GM18861 (cell line): Measurements from ENCODE around the gene C19orf33.
"Not testable (repeated sequence)": the region's sequence is repeated elsewhere in the genome, so short reads cannot be mapped to it uniquely, and the experiment has no call there.

ENCODE experiments used
- ATAC-seq: cut with Tn5 transposase; IDR thresholded peaks from one replicate; pipeline ENCODE4 v1.9.1; 2021; ENCODE audit not compliant: unreplicated experiment

The C19orf33 gene

DNA sequence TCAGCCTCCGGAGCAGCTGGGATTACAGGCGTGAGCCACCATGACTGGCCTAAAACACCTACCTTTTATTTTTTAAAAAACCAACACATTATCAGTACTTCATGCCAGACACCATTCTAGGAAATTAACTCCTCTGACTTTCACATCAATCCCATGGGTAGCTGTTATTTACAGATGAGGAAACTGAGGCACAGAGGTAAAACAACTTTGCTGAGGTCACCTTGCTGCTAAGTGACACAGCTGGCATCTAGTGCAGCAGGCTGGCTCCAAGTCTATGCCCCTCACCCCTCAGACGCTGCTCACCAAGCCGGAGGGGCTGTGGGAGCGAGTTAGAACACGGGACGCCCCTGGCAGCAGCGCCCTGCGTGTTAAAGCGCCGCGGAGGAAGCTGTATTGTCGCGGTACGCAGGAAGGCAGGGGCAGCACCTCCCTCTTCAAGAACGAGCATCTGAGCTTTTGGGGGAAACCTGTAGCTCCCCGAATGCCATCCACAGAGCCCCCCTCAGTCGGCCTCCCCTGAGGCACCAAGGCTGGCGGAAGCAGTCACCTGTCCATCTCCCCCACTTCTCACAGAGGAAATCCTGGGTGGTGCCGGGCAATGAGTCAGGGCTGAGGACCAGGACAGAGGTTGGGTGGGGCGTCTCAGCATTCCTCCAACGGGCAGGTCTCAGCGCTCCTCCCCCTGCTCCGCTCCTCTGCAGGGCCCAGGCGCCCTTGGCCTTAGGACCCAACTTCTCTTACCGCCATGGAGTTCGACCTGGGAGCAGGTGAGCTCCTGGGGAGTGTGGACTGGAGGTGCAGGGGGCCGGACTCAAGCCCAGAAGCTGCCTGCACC, at the start of gene C19orf33:
Gene C19orf33 (plus strand): TSS at position 735 of the 835 bp plus-strand sequence. CDS start 11 bp downstream, at position 746.
- ATAC-seq = no peak

DNA sequence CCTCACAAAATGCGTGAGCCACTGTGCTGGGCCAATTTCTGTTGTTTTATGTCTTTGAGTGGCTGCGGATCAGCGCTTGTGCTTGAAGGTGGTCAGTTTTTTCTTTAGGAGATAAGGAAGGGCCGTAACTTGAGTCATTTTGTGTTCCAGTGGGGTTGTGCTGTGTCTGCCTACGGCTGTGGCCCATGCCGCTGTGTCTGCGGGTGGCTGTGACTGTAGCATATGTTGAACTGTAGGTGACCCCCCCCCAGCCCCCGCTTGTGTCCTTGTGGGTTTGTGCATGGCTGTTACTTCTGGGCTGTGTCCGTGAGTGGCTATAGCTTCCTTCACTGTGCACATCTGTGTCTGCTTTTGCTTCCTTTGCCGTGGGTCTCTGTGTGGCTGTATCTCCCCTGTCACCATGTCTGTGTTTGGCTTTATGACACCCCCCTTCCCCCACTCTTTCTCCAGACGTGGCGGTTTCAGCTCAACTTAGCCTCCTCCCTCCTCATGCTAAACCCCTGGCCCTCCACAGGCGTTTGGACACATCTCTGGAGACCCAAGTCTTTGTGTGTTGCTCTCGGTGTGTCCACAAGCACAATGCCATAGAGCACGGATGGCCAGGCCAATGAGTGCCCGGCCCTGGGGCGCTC, 48.6 kb upstream of the C19orf33 start:
- ATAC-seq = no peak

DNA sequence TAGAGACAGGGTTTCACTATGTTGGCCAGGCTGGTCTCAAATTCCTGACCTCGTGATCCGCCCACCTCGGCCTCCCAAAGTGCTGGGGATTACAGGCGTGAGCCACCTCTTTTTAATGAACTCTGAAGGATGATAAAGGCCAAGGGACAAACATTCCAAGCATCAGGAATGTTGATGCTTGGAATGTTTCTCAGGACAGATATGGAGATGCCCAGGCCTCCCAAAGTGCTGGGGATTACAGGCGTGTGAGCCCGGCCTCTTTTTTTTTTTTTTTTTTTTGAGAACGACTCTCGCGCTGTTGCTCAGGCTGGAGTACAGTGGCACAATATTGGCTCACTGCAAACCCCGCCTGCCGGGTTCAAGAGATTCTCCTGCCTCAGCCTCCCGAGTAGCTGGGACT, 42.1 kb upstream of the C19orf33 start:
- ATAC-seq = not testable (repeated sequence)

DNA sequence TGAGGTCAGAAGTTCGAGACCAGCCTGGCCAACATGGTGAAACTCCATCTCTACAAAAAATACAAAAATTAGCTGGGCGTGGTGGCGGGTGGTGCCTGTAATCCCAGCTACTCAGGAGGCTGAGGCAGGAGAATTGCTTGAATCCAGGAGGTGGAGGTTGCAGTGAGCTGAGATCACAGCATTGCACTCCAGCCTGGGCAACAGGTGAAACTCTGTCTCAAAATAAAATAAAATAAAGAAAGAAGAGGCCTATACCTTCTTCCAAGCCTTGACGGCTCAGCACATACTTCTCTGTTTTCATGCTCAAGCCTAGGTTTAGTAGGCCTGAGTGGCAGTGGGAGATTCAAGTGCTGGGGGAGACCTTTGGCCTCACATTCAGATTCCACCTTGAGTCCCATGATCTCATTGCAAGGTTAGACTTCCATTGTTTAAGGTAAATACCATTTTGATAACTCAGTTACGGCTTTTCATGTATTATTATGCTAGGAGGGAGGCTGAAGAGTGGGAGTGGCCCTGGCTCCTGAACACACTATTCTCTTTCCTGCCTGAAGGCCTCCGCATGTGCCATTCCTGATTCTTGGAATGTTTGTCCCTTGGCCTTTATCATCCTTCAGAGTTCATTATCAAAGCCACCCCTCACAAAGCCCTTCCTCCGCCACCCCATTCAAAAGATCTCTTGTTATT, 41.3 kb upstream of the C19orf33 start:
- no peak for ATAC-seq

DNA sequence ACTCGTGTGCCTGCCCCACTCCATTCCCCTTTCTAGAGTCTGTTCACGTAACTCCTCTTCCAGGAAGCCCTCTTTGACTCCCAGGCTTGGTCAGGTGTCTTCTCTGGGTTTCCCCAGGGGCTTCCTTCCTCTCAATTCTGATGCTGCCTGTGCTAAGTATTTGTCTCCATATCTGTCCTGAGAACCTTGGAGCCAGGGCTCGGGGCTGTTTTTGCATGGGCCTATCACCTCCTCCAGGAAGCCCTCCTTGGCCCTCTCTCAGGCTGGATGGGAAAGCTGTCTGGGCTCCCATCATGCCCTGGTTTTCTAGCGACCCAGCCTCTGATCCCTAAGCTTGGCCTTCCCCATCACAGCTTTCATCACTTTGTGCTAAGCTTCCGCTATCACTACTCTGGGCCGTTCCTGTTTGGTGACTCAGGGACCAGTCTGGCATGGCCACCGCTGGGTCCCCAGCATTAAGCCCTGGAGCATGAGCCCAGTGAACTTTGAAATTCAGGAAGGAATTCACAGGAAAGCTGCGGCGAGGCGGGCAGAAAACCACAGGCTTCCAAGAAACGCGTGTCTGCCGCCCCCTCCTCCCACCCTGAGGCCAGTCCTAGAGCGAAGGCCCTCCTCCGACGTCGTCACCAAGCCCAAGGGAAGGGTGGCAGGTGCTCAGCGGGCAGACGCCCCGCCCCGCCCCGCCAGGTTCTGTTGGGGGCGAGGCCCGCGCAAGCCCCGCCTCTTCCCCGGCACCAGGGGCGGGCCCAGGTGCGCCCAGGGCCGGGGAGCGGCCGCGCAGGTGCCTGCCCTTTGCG, 40.2 kb upstream of the C19orf33 start:
- ATAC-seq = no peak

DNA sequence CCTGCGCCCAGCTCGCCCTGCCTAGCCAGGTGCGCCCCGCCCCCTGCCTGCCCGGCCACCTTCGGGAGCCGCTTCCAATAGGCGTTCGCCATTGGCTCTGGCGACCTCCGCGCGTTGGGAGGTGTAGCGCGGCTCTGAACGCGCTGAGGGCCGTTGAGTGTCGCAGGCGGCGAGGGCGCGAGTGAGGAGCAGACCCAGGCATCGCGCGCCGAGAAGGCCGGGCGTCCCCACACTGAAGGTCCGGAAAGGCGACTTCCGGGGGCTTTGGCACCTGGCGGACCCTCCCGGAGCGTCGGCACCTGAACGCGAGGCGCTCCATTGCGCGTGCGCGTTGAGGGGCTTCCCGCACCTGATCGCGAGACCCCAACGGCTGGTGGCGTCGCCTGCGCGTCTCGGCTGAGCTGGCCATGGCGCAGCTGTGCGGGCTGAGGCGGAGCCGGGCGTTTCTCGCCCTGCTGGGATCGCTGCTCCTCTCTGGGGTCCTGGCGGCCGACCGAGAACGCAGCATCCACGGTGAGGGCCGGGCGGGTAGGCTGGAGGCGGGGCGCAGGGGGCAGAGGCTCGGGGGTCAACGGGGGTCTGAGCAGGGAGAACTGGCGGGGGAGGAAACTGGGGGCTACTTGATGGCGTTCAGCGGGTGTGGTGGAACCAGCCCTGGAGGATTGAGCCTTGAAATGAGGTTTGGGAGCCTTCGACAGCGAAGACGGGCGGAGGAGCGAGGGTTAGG, 39.4 kb upstream of the C19orf33 start, which contains the start of gene SPINT2:
Gene SPINT2 (plus strand): TSS at position 88 of the 727 bp plus-strand sequence. CDS start 320 bp downstream, at position 408.
- ATAC-seq = no peak

DNA sequence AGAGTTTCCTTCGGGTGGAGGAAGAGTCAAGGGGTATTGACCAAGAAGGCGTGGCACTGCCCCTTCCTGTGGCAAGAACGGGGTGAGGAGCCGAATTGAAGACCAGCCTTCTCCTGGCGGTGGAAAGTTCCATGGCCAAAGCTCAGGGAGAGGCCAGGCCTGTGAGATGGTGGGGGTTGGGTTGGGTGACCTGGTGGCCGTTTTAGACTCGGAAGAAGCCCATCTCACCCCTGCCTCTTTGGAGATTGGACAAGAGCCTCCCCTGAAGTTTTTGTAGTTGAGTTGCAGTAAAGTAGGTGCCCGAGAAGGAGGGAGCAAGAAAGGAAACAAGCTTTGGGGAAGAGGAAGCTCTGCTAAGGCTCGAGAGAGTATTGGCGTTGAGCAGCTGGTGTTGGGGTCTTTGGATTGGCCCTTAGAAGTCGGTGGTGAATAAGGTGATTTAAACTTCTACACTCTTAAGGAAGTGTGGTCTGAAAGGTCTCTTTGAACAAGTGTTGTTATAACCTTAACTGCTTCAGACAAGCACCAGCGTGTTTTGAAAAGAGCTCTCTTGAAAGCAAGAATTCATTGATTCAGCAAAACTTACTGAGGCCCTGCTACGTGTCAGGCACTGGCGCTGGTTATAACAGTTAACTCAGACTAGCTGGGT, 38.7 kb upstream of the C19orf33 start:
- no peak for ATAC-seq

DNA sequence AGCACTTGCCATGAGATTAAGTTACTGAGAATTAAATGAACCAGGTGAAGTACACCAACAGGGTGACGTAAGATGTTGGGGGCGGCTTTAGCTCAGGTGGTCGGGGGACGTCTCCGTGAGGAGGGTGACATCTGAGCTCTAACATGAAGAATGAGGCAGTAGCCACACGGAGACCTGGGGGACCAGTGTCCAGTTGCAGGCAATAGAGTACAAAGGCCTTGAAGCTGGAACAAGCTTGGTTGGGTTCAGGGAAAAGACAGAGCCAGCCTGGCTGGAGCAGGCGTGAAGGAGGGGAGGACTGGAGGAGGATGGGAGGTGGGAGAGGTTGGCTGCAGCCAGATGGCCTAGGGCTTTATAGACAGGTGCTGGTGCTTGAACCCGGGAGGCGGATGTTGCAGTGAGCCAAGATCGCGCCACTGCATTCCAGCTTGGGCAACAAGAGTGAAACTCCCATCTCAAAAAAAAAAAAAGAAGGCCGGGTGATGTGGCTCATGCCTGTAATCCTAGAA, 38.1 kb upstream of the C19orf33 start:
- ATAC-seq = no peak

DNA sequence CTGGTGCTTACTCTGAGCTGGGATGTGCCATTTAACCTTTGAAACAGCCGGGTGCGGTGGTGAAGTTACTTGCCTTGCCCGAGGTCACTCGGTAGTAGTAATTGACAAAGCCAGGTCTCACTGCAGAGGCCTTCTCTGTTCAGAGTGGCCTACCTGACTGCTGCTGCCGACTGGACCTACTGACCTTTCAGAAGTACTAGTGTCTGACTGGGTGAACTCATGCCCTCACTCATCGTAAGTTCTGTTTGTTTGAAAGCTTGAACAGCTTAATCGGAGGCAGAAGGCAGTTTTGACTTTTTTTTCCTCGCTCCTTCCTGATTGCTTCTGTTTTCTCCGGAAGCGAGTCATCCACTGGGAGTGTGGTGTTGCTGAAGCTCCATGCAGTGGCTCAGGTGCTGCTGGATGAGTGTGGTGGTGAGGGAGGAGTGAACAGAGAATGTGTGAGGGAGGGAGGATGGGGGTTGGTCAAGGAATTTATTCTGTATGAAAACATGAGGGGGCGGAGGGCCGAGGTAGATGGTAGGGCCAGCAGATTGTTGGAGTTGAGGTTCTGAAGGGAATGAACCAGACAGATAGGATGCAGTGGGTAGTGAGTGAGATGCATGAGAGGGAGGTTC, 37.0 kb upstream of the C19orf33 start:
- ATAC-seq = no peak

DNA sequence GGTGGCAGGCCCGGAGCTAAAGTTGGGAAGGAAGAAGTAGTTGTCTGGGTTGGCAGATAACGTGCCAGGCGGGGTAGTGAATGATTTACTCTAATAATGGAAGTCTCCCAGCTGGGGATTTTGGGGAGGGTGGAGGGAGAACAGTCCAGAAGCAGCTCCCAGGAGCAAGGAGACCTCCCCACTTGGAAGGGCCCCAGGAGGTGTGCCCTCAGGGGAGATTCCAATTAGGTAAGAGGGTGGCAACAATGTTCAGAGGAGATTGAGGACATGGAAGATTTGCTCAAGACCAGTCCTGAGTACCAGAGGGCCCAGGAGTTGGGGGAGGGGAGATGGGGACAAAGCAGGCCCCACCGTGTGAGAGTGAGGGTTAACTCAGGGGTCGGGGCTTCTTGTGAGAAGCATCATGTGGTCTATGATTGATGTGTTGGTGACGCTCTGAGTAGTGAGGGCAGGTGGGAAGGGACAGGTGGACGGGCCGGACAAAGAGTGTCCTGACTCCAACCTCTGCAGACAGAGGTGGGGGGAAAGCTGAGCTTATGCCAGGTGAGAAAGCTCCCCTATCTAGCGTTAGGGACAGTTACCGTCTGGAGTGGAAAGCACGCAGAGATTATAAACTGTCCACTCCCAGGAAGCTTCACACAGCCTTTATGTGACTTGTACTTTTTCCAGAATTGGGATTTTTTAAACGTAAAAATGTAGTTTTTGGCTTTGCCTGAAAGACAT, 36.1 kb upstream of the C19orf33 start:
- ATAC-seq = no peak

DNA sequence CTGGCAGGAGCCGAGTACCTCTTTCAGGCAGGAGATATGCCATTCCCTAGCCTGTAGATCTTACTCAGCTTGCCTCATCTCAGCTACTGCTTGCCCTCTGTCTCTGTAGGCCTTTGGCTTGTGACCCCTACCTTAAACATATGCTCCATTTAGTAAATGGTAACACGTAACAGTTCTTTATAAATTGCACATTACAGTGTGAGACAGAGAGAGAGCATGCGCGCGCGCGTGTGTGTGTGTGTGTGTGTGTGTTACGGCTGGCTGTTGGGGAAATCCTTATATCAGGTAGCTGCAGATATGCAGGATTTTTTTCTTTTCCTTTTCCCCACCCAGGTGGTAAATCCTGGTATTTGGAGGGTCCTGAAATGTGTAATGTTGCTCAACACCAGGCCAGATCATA, 35.5 kb upstream of the C19orf33 start:
- ATAC-seq = no peak

DNA sequence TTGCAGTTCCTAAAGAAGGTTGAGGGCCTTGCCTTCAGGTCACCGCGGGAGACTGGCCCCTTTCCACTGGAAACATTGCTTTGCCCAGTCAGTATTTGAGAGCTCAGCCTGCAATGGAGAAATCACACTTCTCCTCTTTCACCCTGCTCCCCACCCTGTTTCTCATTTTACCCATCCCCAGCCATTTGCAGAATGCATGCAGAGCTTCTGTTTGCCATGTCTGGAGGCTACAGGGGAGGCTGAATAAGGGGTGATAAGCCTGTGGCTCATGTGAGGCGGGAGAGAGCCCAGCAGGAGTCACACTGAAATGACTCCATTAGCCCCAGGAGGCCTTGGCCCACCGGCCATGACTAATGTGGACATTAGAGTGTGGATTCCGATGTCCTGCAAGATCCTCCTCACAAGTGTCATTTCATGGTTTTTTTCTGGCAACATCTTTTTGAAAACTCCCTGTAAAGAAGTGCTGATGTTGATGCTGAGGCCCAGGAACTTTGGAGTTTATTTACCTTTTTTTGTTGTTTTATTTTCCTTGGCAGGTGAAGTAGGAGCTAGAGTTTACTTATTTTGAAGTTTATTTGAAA, 33.4 kb upstream of the C19orf33 start:
- no peak for ATAC-seq

DNA sequence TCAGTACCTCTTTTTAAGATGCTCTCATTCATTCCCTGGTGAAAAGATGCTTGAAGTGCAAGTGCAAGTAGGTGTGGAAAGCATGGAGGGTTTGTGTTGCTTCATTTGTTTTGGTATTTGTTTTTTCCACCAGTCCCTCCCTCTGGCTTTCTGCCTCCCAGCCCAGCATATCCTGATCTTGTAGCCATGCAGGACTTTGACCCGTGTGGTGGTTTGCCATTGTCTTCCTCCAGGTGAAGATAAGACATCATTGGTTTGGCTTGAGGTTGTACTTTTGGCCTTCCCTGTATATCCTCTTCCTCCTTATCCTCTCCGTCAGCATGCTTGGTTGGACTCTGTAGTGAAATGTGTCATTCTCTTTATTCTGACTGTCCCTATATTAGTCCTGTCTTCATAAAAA, 30.6 kb upstream of the C19orf33 start:
- ATAC-seq = no peak

DNA sequence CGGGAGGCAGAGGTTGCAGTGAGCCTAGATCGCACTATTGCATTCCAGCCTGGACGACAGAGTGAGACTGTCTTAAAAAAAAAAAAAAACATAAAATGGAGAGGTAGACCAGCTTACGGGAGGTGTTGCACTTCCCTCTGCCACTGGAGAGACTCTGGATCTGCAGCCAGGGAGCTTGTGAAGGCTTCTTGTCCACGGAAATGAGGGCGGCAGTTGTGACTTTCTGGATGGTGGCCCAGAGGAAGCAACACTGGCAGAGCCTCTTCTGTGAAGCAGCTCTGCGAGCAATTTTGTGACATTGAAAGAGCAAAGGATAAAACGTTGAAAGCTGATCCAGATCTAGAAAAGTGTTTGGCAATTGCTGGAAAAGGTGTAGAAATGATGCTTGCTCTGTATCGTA, 29.3 kb upstream of the C19orf33 start:
- no peak for ATAC-seq

DNA sequence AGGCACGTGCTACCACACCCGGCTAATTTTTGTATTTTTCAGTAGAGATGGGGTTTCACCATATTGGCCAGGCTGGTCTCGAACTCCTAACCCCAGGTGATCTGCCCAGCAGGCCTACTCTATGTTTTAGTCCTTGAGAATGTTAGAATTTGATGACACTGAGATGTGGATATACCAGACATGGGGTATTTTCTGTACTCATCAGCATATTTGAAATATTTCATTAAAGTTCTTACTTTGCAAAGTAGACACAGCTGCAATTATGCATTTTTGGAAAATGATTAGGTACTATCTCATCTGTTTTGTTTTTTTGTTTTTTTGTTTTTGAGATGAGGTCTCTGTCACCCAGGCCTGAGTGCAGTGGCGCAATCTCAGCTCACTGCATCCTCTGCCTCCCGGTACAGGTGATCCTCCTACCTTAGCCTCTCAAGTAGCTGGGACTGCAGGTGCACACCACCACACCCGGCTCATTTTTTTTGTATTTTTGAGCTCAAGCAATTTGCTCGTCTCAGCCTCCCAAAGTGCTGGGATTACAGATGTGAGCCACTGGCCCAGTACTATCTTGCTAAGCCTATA, 27.0 kb upstream of the C19orf33 start:
- no peak for ATAC-seq

DNA sequence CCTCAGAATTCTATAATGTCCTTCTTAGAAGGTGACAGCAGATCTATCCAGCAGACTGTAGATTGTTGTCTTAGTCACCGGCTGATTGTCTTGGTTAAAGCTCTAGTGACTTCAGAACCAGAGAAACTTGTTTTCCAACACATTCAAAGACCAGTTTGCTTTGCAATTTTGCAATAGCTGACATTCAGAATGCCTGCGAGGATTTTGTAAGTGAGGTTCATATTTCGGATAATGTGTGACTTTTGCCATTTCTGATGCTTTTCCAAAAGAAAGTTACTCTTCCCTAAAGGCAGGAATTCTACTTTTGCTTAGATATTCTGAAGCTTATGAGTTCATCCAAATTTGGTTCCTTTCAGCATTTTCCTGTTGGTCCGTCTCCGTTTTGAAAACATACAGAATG, 26.5 kb upstream of the C19orf33 start:
- no peak for ATAC-seq

DNA sequence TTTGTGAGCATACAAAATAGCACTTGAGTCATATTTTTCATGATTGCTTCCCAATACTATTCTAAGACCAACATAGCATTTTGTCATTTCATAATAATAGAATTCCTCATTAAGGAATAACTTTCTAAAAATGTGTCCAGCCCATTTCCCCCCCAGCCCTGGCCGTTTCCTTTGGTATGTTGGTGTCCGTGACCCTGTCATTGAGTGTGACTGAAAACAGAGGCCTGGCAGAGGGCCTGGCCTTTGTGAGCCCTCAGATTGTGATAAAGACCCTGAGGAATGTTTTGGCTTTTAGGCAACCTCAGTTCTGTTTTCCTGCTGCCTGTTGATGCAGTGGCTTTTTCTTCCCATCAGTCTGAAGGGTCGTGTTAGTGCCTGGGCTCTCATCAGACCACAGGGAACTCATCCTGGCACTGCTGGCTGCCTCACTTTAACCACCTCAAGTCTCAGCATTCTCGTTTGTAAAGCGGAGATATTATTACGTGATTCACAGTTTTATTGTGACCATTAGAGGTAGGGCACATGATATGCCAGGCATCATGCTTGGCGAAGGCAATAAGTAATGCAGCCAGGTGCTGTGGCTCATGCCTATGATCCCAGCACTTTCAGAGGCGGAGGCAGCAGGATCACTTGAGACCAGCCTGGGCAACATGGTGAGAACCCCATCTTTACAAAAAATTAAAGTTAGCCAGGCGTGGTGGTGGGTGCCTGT, 25.9 kb upstream of the C19orf33 start:
- no peak for ATAC-seq
